HepG2 (cell line): ENCODE measurements around the gene CYSRT1. TPM values are rescaled to one million over a fixed set of nuclear protein-coding genes. Genes with fewer than 3 reads are reported as not detected.

ENCODE experiments used
- DZIP1 ChIP-seq: sonication (generic); formaldehyde crosslinking; IDR thresholded peaks from 2 replicates; pipeline ENCODE4 v1.5.0; 2020; ENCODE audit warnings: mild to moderate bottlenecking, missing genetic modification reagents
- ETS1 ChIP-seq: sonication (generic); formaldehyde crosslinking; IDR thresholded peaks from 2 replicates; pipeline ENCODE4 v1.4.0; 2020; ENCODE audit warnings: missing genetic modification reagents
- EZH2 ChIP-seq: conservative IDR thresholded peaks from 2 replicates; pipeline ENCODE4 v1.6.1; 2012; ENCODE audit warnings: mild to moderate bottlenecking, low read depth, low read length, moderate library complexity
- FOXA3 ChIP-seq: IDR thresholded peaks from 2 replicates; pipeline ENCODE4 v1.6.1; 2016; ENCODE audit warnings: missing genetic modification reagents, missing compliant biosample characterization
- HOXA9 ChIP-seq: sonication (generic); formaldehyde crosslinking; IDR thresholded peaks from 2 replicates; pipeline ENCODE4 v1.8.1; 2022; ENCODE audit warnings: missing genetic modification reagents, mild to moderate bottlenecking, moderate library complexity, borderline replicate concordance
- IRF9 ChIP-seq: sonication (generic); formaldehyde crosslinking; IDR thresholded peaks from 2 replicates; pipeline ENCODE4 v1.8.0; 2022; ENCODE audit warnings: missing genetic modification reagents, mild to moderate bottlenecking, borderline replicate concordance
- MAF1 ChIP-seq: sonication (generic); formaldehyde crosslinking; IDR thresholded peaks from 2 replicates; pipeline ENCODE4 v1.5.0; 2020; ENCODE audit warnings: missing genetic modification reagents, borderline replicate concordance
- MAX ChIP-seq: IDR thresholded peaks from 2 replicates; pipeline ENCODE4 v1.6.1; 2012; ENCODE audit warnings: inconsistent platforms
- NFKB2 ChIP-seq: sonication (generic); formaldehyde crosslinking; IDR thresholded peaks from 2 replicates; pipeline ENCODE4 v1.4.0; 2020; ENCODE audit warnings: missing genetic modification reagents, borderline replicate concordance
- NR2F6 ChIP-seq, 2 experiments: IDR thresholded peaks; 2 replicates each; pipeline ENCODE4 v1.6.1; 2016; ENCODE audit warnings: antibody characterized with exemption in 1 of 2, mild to moderate bottlenecking in 1 of 2
- PLSCR1 ChIP-seq: sonication (generic); formaldehyde crosslinking; IDR thresholded peaks from 2 replicates; pipeline ENCODE4 v1.5.0; 2020; ENCODE audit warnings: missing genetic modification reagents, mild to moderate bottlenecking, borderline replicate concordance
- SIN3B ChIP-seq: fragments of 150-350 bp; IDR thresholded peaks from 2 replicates; pipeline ENCODE4 v1.6.1; 2014; ENCODE audit warnings: low read length
- SP140L ChIP-seq: sonication (generic); formaldehyde crosslinking; IDR thresholded peaks from 2 replicates; pipeline ENCODE4 v1.4.0; 2020; ENCODE audit warnings: missing genetic modification reagents, borderline replicate concordance
- TBP ChIP-seq: sonication (generic); formaldehyde crosslinking; IDR thresholded peaks from 2 replicates; pipeline ENCODE4 v1.5.0; 2020; ENCODE audit warnings: missing genetic modification reagents
- ZBTB38 ChIP-seq: sonication (generic); formaldehyde crosslinking; IDR thresholded peaks from 2 replicates; pipeline ENCODE4 v1.5.1; 2020; ENCODE audit warnings: mild to moderate bottlenecking, missing genetic modification reagents
- ZNF292 ChIP-seq: sonication (generic); formaldehyde crosslinking; IDR thresholded peaks from 2 replicates; pipeline ENCODE4 v1.8.1; 2022; ENCODE audit warnings: mild to moderate bottlenecking, low read depth, missing genetic modification reagents, borderline replicate concordance
- ZNF317 ChIP-seq: sonication (generic); formaldehyde crosslinking; IDR thresholded peaks from 2 replicates; pipeline ENCODE4 v1.5.0; 2020; ENCODE audit warnings: mild to moderate bottlenecking, missing genetic modification reagents
- ZNF512B ChIP-seq: sonication (generic); formaldehyde crosslinking; IDR thresholded peaks from 2 replicates; pipeline ENCODE4 v1.5.1; 2020; ENCODE audit warnings: missing genetic modification reagents, mild to moderate bottlenecking, borderline replicate concordance
- ZNF891 ChIP-seq: sonication (generic); formaldehyde crosslinking; IDR thresholded peaks from 2 replicates; pipeline ENCODE4 v1.5.0; 2020; ENCODE audit warnings: mild to moderate bottlenecking, missing genetic modification reagents
- polyA plus RNA-seq, 8 experiments: library from polyadenylated mRNA; depleted of rRNA in 3 of 8; stranded (reverse) in 7 of 8; unstranded in 1 of 8; fragments of >200 nt; fragmentation: Illumina TruSeq in 4 of 8; extraction: Trizol in 4 of 8; gene quantifications; 2 replicates each; pipeline versions ENCODE4 v1.2.1 to v1.2.3, GENCODE V29; 2011 to 2016; ENCODE audit warnings: low read depth in 4 of 8, missing spikeins in 1 of 8, mixed read lengths in 1 of 8; ENCODE audit not compliant: insufficient read depth in 1 of 8
- total RNA-seq, 5 experiments: library from RNA; depleted of rRNA; stranded (reverse); fragments of >200 nt; fragmentation: Illumina TruSeq; extraction: Trizol; gene quantifications; 2 replicates each; pipeline ENCODE4 v1.2.3, GENCODE V29; 2016; ENCODE audit warnings: low read depth in 1 of 5

The CYSRT1 gene
- total and polyA plus RNA-seq, 2 of the 13 experiments (the other 11 are each of a cell fraction or from before 2014, with no cell fraction given), result 1.5 to 2.1 TPM

GRCh38 chr9:137253717-137254623, 29.0 kb downstream of the CYSRT1 start (continued):
- no peak for TF ChIP-seq ZNF512B (CRISPR knock-in tag)
- peak; percentile 66; the same call in 1 of the 2 replicates for TF ChIP-seq ZNF292 (CRISPR knock-in tag)
- TF ChIP-seq MAX, result no peak
- no peak for TF ChIP-seq IRF9 (CRISPR knock-in tag)
- no peak for TF ChIP-seq HOXA9 (CRISPR knock-in tag)
- TF ChIP-seq ZNF891 (CRISPR knock-in tag), result no peak
- no peak for TF ChIP-seq ZBTB38 (CRISPR knock-in tag)
- no peak for TF ChIP-seq TBP (CRISPR knock-in tag)
- no peak for TF ChIP-seq SIN3B
- TF ChIP-seq DZIP1 (CRISPR knock-in tag), result no peak
- no peak for TF ChIP-seq FOXA3 (CRISPR knock-in tag)
- no peak for TF ChIP-seq ETS1 (CRISPR knock-in tag)
- TF ChIP-seq PLSCR1, result no peak
- peak; percentile 9; the same call in 1 of the 2 replicates for TF ChIP-seq NR2F6 (IDR thresholded peaks at IDR 0.05)
- no peak for TF ChIP-seq NR2F6 (CRISPR knock-in tag; IDR thresholded peaks at IDR 0.05)
- TF ChIP-seq EZH2, result no peak
- TF ChIP-seq ZNF317, result 0 out of 2 replicates have a peak, but pooled peaks have one; percentile 31
- TF ChIP-seq SP140L, result no peak
- TF ChIP-seq NFKB2 (CRISPR knock-in tag), result no peak
- no peak for TF ChIP-seq MAF1 (CRISPR knock-in tag)
